COR-L47 (cell line): ENCODE results near the gene RHOBTB3.
A peak's percentile ranks its signal among the peaks of the same experiment; 100 is the strongest.
"Not testable (repeated sequence)": the region's sequence is repeated elsewhere in the genome, so short reads cannot be mapped to it uniquely, and the experiment has no call there.

Experiments used
- DNase-seq: peaks from one replicate; lab custom pipeline; 2025; lab: John Stamatoyannopoulos, UW

RHOBTB3 gene

GRCh38 chr5:95713246-95713645 is 17.9 kb upstream of the RHOBTB3 start:
- DNase-seq = not testable (repeated sequence)

- no peak for DNase-seq
These were observed 17.0 kb upstream of the RHOBTB3 start for GRCh38 chr5:95713960-95714710.

GRCh38 chr5:95715799-95716461 is 15.2 kb upstream of the RHOBTB3 start:
- DNase-seq = no peak

GRCh38 chr5:95717439-95717838 is 13.7 kb upstream of the RHOBTB3 start:
- DNase-seq = no peak

- no peak for DNase-seq
These were observed 12.9 kb upstream of the RHOBTB3 start for GRCh38 chr5:95718203-95718602.

- DNase-seq = no peak
These were observed 12.4 kb upstream of the RHOBTB3 start for GRCh38 chr5:95718738-95719137.

GRCh38 chr5:95720094-95720786 is 10.9 kb upstream of the RHOBTB3 start:
- DNase-seq = no peak

- no peak for DNase-seq
These were observed 9.4 kb upstream of the RHOBTB3 start for GRCh38 chr5:95721582-95722295.

GRCh38 chr5:95723632-95724369 is 7.3 kb upstream of the RHOBTB3 start:
- DNase-seq = no peak

- DNase-seq = no peak
These were observed 5.9 kb upstream of the RHOBTB3 start for GRCh38 chr5:95725071-95725820.

- no peak for DNase-seq
These were observed 5.0 kb upstream of the RHOBTB3 start for GRCh38 chr5:95725937-95726810.

GRCh38 chr5:95726811-95727763 is 4.0 kb upstream of the RHOBTB3 start:
- no peak for DNase-seq

- peak; percentile 80 for DNase-seq
These were observed 3.4 kb upstream of the RHOBTB3 start for GRCh38 chr5:95727764-95728191.

GRCh38 chr5:95728494-95729114 is 2.5 kb upstream of the RHOBTB3 start:
- DNase-seq = no peak

- DNase-seq = no peak
These were observed 1.8 kb upstream of the RHOBTB3 start for GRCh38 chr5:95729115-95730010.

GRCh38 chr5:95730011-95730700 is 980 bp upstream of the RHOBTB3 start:
- DNase-seq = no peak
